HG03159 (cell line): ENCODE measurements around the gene CDHR2.

Experiments used
- ATAC-seq: cut with Tn5 transposase; IDR thresholded peaks from one replicate; pipeline ENCODE4 v1.9.1; 2021; ENCODE audit warnings: mild to moderate bottlenecking, moderate library complexity; ENCODE audit not compliant: unreplicated experiment

The CDHR2 gene

GRCh38 chr5:176548967-176549444, at the start of gene CDHR2:
CDHR2 (plus strand) TSS chr5:176549342; CDS start chr5:176565353, 16,011 bp downstream.
- no peak for ATAC-seq

GRCh38 chr5:176500511-176500910, 48.6 kb upstream of the CDHR2 start:
- no peak for ATAC-seq

GRCh38 chr5:176501333-176501732, 47.8 kb upstream of the CDHR2 start:
- no peak for ATAC-seq

- ATAC-seq: no peak
These were observed 45.6 kb upstream of the CDHR2 start for GRCh38 chr5:176503496-176503895.

- no peak for ATAC-seq
These were observed 41.2 kb upstream of the CDHR2 start for GRCh38 chr5:176507911-176508310.

GRCh38 chr5:176508603-176509002, 40.5 kb upstream of the CDHR2 start:
- ATAC-seq: no peak

- ATAC-seq: no peak
These were observed 35.4 kb upstream of the CDHR2 start for GRCh38 chr5:176513788-176514187.

GRCh38 chr5:176514244-176514950, 34.7 kb upstream of the CDHR2 start:
- no peak for ATAC-seq

- no peak for ATAC-seq
These were observed 33.7 kb upstream of the CDHR2 start for GRCh38 chr5:176515396-176515795.

GRCh38 chr5:176517053-176517661, 32.0 kb upstream of the CDHR2 start:
- ATAC-seq: no peak

- ATAC-seq: no peak
These were observed 29.1 kb upstream of the CDHR2 start for GRCh38 chr5:176519810-176520720.

- no peak for ATAC-seq
These were observed 27.9 kb upstream of the CDHR2 start for GRCh38 chr5:176521286-176521685.

GRCh38 chr5:176521699-176522263, 27.4 kb upstream of the CDHR2 start:
- ATAC-seq: no peak

- ATAC-seq: no peak
These were observed 25.0 kb upstream of the CDHR2 start for GRCh38 chr5:176524138-176524537.

- no peak for ATAC-seq
These were observed 24.2 kb upstream of the CDHR2 start for GRCh38 chr5:176524987-176525386.

- no peak for ATAC-seq
These were observed 23.5 kb upstream of the CDHR2 start for GRCh38 chr5:176525677-176526076.

- ATAC-seq: no peak
These were observed 22.7 kb upstream of the CDHR2 start for GRCh38 chr5:176526462-176526861.

- ATAC-seq: no peak
These were observed 21.6 kb upstream of the CDHR2 start for GRCh38 chr5:176527246-176528222.

GRCh38 chr5:176528301-176528700, 20.8 kb upstream of the CDHR2 start:
- ATAC-seq: no peak

- no peak for ATAC-seq
These were observed 20.4 kb upstream of the CDHR2 start for GRCh38 chr5:176528761-176529115.
